GM20000 (cell line): ENCODE data around the gene BICC1.

Experiments used
- DNase-seq: peaks from one replicate; pipeline ENCODE4 v3.0.0; 2012; ENCODE audit warnings: low spot score
- CTCF ChIP-seq: IDR thresholded peaks from 2 replicates; pipeline ENCODE4 v1.5.1; 2012; ENCODE audit warnings: mild to moderate bottlenecking, control low read depth; ENCODE audit errors: extremely low read depth, missing control alignments

The BICC1 gene

GRCh38 chr10:58555170-58555929, 42.7 kb downstream of the BICC1 start:
- no peak for DNase-seq
- TF ChIP-seq CTCF = no peak

DNA sequence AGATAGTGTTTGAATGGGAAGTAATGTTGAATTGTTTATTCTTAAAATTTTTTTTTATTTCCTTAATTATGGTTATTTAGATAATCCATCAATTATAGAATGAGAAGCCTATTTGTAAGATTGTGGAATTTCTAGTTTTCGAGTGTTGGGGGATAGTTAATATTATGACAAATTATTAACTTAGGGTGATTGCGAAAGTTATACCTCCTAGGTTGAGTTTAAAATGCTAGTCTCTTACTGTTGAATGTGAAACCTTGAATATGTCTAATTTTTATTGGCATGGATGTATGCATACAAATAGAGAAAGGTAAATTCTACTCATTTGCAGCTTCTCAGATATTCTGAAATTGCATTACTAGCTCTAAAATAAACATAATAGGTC, 43.2 kb downstream of the BICC1 start:
- DNase-seq = no peak
- no peak for TF ChIP-seq CTCF

DNA sequence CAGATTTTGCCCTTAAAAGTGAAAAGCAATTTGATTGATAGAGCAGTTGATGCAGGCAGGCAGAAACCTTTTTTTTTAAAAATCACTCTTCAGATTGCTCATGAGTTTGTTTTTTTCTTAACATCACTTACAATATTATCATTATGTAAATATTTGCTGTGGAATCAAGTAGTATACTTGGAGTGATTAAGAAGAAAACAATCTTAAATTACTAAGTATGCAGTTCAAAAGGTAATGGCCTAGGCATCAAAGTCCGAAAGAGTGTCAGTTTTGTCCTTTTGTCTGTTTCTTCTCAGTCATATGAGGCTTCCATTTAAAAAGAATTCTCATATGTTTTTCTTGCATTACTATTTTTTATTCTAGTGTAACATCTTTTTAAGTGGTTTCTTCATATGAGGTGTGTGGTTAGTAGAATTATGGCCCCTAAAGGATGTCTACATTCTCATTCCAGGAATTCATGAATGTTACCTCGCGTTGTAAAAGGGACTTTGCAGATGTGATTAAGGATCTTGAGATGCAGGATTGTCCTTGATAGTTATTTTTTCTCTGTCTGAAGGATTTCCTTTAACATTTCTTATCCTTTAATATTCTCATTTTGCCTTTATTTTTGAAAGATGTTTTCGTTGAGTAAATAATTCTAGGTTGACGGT, 44.0 kb downstream of the BICC1 start:
- DNase-seq = no peak
- TF ChIP-seq CTCF = no peak

DNA sequence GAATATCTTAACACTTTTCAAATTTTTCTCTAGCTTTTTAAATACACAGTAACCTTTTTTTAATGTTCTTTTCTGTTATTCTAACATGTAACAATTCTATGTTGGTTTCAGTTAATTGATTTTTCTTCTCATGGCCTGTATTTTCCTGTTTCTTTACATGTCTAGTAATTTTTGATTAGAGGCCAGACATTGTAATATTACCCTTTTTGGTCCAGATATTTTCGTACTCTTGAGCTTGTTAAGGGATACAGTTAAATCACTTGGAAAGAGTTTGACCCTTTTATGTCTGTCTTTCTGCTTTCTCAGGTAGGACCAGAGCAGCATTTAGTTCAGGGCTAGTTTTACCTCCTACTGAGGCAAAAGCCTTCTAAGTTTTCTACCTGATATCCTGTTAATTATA, 45.0 kb downstream of the BICC1 start:
- DNase-seq = no peak
- no peak for TF ChIP-seq CTCF

GRCh38 chr10:58560068-58560467, 47.4 kb downstream of the BICC1 start:
- TF ChIP-seq CTCF = no peak
- no peak for DNase-seq

- DNase-seq = no peak
- TF ChIP-seq CTCF = no peak
Measured at GRCh38 chr10:58565271-58565670, 52.6 kb downstream of the BICC1 start.

DNA sequence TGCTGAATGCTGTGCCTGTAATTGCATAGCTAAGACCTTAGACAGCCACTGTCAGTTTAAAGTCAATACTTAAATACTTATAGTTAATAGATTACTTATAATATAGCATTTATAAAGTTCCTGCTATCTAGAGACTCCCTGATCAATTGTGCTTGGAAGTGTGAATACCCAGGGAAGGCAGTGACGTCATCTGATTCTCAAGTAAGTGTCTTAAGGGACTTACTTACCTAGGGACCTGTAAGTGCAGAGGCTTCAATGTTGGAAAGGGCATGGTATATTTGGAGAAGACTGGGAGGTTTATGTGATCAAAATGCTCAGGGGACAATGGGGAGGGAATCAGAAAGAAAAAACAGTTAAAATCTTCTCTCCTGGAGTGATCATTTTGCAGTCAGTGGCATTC, 55.0 kb downstream of the BICC1 start:
- no peak for TF ChIP-seq CTCF

More for the DNA sequence above, 55.0 kb downstream of the BICC1 start:
- DNase-seq = no peak
